GM13976 (cell line): ENCODE measurements around the gene SOCS1.

Source experiments
- DNase-seq: peaks from one replicate; pipeline ENCODE4 v3.0.0; 2012; ENCODE audit warnings: low spot score
- CTCF ChIP-seq: IDR thresholded peaks from 2 replicates; pipeline ENCODE4 v1.5.1; 2012; ENCODE audit warnings: borderline replicate concordance, mild to moderate bottlenecking; ENCODE audit not compliant: insufficient read depth; ENCODE audit errors: extremely low read depth, missing control alignments, control extremely low read depth
- in situ Hi-C: fragments of 300-500 bp; cut with MboI; formaldehyde crosslinking; loops from one replicate; pipeline ENCODE4 v1.12.0; 2022; ENCODE audit warnings: low sequenced_read_pairs, mixed read lengths, inconsistent platforms; ENCODE audit not compliant: unreplicated experiment

SOCS1 gene

GRCh38 chr16:11212798-11213196 is 43.2 kb downstream of the SOCS1 start:
- in situ Hi-C loops: no loop called here
- peak; percentile 41 for DNase-seq
- TF ChIP-seq CTCF: no peak

GRCh38 chr16:11211977-11212797 is 43.8 kb downstream of the SOCS1 start:
- DNase-seq: no peak
- TF ChIP-seq CTCF: no peak
- in situ Hi-C loops: no loop called here

- TF ChIP-seq CTCF: no peak
- DNase-seq: no peak
- in situ Hi-C loops: no loop called here
Measured at GRCh38 chr16:11211061-11211976, 44.7 kb downstream of the SOCS1 start.

- in situ Hi-C loops: no loop called here
- no peak for TF ChIP-seq CTCF
- no peak for DNase-seq
Measured at GRCh38 chr16:11210260-11210659, 45.7 kb downstream of the SOCS1 start.

- in situ Hi-C loops: no loop called here
- no peak for DNase-seq
- TF ChIP-seq CTCF: no peak
Measured at GRCh38 chr16:11208916-11209665, 46.9 kb downstream of the SOCS1 start.

- DNase-seq: no peak
- no peak for TF ChIP-seq CTCF
- in situ Hi-C loops: no loop called here
Measured at GRCh38 chr16:11207646-11208045, 48.4 kb downstream of the SOCS1 start.
